HT-29 (cell line): ENCODE measurements around the gene KRT23. TPM values are rescaled to one million over a fixed set of nuclear protein-coding genes. Genes with fewer than 3 reads are reported as not detected.
A peak's percentile ranks its signal among the peaks of the same experiment; 100 is the strongest.

Experiments used
- DNase-seq: peaks from one replicate; pipeline ENCODE4 v3.0.0-alpha.2; 2015; ENCODE audit warnings: low spot score
- total RNA-seq: library from RNA; depleted of rRNA; stranded (reverse); fragments of >200 nt; shearing (Covaris generic); gene quantifications from 2 replicates; pipeline ENCODE4 v1.2.3, GENCODE V29; 2014

KRT23 gene
- total RNA-seq, 1 experiment from 2014 or later: 3.3 TPM

DNA sequence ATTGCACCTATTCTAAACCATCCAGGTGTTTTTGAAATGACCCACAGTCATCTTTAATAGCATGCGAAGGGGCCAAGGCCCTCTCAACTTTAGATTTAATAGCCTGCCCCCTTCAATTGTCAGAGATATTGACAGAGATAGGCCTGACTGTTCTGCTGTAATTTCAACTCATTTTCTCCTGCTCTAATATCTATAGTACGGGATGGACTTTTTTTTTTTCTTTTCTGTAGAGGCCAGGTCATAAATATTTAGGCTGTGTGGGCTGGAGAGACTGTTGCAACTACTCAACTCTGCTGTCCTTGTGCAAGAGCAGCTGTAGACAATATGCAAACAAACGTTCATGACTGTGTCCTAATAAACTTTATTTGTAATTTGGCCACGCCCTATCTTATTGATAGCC is 27.7 kb downstream of the KRT23 start:
- DNase-seq: no peak

DNA sequence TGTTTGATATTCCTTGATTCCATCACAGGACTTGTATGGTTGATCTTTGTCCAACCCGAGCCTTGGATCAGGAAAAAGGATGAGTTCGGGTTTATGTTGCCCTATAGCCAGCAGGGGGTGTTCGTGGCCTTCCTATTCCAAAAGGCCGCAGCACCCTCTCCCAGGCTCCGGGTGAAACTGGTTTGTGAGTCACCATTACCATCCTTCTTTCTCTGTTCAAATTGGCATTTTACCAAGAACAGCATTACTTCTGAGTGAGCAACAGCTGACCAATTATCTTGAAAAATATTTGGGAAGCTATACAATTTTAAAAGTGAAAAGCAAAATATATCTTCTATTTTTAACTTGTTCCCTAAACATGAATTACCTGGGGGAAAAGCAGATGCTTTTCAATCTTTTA is 28.1 kb downstream of the KRT23 start:
- peak; percentile 98 for DNase-seq

DNA sequence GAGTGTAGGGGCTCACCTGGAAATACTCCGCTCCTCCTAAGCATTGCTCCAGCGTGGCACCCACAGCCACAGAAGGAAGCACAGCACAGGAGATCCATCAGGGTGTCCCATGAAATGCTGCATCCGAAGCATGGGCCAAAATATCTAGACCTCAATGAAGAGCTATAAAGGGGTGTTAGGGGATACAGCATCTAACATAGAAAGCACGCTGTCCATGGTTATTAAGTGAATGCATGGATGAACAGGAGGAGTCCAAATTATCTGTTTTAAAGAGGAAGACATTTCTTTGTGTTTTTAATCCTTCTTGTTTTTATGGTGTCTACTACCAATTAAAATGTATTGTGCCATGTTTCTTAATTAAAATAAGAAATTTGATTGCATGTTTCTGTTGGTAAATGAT is 30.8 kb downstream of the KRT23 start:
- DNase-seq: no peak

DNA sequence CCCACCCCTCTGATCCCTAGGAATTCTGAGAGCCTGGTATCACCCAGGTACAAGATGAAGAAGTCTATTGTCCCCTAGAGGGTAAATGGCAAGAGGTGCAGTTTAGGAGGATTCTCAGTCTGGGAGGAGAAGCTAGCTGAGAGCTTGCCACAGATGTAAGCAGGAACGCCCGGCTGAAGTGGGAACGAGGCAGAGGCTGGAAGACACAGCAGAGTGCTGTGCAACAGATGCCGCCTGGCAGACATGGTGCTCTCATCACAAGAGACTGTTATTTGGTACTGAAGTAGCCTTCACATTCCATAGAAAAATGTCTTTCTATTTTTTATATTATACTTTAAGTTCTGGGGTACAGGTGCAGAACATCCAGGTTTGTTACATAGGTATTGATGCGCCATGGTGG is 32.1 kb downstream of the KRT23 start:
- peak; percentile 35 for DNase-seq

DNA sequence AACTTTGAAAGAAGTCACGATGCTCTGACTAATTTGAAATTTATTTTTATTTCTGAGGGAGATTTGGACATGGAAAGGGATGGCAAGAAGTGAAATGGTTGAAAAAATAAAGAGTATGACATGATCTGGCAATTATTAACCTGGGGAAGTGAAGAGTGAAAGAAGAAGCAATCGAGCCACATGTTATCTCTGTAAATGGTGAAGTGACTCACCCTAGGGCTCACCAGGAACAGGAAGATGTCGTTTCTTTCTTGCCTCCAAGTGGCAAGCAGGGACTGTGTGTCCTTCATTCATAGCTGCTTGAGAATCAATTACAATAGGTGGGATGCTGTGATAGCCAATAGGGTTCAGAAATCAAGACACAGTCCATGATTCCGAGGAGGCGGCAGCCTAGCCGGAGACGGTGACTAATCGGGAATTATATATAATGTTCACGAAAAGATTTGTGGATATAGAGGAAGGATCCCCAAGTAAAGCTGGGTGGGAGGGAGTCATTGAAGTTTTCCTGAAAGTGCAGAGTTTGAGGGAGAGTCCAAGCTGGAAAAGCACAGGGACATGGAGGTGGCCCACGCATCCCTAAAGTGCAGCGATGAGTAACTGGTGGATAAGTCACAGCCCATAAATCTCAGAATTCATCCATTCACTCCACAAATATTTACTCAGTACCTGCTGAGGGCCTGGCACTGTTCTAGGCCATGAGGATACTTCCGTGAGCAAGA is 34.2 kb downstream of the KRT23 start:
- DNase-seq: peak; percentile 88

DNA sequence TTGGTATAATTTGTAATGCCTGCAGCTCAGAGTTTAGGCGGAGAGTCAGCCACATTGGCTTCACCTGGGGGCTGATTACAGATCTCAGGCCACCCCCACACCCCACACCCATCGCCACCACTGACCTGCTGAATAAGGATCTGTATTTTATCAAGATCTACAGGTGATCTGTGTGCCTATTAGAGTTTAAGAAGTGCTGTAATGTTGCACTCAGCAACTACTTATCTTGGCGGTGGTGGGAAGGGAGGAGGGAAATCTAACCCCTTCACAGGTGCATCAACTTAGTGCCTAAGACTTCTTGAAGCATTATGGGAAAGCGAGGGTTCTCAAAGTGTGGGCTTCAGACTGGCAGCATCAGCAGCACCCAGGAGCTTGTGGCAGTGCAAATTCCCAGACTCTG is 34.9 kb downstream of the KRT23 start:
- DNase-seq: no peak

DNA sequence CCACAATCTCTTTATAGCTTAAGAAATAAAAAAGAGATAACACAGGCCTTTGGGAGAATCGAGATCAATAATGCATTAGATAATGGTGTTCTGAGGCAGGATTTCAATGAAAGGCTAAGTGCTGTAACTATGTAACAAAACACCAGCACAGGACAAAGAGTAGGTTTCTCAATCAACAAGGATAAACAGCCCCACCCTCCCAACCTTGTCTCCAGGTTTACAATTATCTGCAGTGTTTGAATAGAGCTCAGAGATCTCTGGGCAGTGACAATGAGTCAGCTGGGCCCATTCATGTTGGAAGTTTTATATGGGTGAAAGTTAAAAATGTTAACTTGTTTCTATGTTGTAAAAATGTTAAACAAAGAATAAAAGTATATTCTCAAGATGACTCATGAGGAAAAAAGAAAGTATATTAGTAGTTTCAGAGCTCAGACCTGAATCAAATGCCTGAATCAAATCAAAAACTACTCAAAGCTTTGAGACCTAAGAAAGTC is 35.4 kb downstream of the KRT23 start:
- peak; percentile 95 for DNase-seq

DNA sequence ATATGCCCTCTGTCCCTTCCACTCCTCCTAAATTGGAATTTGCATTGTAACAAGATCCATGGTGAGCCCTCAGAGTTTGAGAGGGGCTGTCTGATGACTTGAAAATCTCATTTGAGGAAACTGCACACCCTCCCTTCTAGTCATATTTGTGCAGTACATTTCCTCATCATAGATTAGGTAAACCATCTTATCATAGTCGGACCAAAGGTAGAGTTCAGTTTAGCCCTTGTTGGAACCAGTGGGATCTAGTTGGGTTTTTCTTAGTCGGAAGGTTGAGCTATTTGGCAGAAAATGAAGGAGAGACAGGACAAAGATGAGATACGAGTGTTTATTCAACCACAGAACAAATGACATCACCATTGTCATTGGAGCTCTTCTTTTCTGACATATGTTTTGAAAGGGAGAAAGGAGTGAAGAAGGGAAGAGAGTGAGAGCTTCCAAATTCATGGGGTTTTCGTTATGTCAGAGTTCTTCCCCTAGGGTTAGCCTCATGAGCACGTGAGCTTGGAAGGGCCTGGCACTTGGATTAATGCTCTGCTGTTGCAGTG is 36.6 kb downstream of the KRT23 start:
- DNase-seq: no peak

DNA sequence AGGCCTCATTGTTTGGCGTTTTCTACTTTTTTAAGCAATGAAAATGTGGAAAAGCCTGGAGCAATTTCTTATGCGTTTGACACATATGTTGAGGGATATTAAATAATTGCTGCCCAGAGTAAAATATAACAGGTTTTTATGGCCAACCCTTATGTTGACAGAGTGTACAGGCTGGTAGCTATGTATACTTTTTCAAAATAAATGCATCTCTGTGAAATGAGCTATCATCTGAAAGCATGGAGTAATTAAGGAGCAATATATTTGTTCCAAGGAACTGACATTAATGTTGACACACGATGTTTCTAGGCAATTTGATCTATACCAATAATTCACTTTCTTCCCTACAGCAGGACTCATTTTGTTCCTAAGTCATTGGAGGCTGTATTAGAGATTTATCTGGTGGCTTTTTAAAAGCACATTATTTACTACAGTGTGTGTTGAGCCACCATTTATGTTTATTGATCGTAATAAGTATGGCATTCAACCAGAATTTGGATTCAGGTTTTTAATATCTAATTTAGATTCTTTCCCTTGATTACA is 40.5 kb downstream of the KRT23 start:
- DNase-seq: no peak

DNA sequence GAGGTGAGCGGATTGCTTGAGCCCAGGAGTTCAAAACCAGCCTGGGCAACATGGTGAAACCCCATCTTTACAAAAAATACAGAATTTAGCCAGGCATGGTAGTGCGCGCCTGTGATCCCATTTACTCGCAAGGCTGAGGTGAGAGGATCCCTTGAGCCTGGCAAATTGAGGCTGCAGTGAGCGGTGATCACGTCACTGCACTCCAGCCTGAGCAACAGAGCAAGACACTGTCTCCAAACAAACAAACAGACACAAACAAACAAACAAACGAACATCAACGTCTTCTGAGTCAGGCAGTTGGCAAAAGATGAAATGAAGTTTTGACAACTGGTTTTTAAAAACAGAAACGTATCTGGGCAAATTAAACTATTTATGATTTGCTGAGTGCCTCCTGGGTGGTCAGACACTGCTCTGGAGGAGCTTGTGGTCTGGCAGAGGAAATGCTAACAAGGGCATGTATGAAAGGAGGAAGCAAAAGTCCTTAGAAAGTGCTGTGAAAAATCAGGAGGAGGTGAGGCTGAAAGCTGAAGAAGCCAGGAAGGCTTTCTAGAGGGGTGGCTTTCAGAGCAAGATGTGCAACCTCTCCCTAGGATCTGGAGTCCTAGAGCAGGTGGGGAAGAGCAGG is 42.2 kb downstream of the KRT23 start:
- DNase-seq: no peak

DNA sequence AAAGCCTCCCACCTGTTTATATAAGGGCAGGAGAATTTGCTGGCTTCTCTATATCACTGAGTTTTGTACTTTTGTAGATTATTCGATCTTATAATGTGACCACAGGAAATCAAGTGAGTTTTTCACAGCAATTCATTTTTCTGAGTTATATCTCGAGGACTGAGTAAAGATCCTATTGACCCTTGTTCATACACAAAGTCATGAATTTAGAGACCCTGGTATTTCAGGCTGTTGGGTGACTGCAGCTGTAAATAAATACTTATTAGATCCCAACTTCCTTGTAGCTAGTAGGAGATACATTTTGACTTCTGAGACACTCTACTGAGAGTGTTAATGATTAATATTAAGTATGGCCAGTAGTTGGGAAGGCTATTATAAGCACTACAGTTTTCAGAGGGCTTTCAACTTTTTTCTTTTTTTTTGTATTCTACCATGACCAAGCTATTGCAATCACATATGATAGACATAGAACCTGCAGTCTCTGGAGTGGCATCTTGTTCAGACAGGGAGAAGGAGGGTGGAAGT is 49.2 kb downstream of the KRT23 start:
- DNase-seq: peak; percentile 40

DNA sequence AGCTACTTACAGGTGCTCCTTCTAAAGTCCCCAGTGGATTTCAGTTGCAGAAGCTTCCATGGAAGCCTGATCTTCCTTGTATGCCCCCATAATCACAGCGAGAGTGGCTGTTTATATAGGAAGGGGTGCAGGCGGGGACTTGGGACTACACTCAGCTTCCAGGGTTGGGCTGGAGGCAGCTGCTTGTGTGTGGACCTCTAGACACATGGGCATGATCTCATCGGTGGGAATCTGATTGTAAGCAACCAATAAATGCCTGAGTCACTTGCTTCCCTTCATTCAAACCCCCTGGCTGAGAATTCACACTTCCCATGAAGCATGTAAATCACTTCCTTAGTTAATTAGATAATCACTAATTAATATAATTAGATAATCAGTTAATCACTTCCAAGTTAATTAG is 51.4 kb downstream of the KRT23 start:
- DNase-seq: peak; percentile 42

DNA sequence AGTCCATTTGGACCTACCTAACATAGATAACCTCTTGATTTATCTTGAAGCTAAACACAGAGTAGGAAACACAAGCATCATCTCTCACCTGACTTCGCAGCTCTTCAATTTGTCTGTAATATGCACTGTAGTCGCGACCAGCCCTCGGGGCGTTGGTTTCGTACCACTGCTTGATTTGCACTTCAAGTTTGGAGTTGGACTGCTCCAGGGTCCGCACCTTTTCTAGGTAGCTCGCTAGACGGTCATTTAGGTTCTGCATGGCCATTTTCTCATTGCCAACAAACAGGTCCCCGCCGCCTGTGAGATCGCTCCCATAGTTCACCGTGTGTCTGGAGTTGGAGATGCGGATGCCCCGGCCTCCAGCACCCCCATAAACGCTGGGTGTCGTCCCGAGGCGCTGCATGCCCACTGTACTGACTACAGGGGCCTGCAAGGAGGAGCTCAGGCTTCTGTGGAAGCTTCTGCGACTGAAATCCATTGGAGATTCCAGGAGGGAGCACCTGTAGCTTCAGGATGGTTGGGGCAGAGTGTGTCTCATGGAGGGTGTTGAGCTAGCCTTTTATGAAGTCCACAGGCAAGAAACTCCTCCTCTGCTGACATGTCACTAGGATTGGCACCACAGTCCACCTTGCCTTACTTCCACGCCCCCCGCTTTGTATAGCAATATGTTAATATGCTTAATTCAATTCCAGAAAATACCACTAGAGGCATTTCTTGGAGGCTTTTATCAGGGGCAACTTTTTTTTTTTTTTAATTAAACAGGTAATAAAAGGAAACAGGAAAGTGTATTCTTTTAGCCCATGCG is 52.5 kb downstream of the KRT23 start, which contains the start of gene KRT20:
TSS of gene KRT20 (minus strand) at position 535 of the 805 bp plus-strand sequence. CDS start at position 478, 57 bp downstream.
- peak; percentile 96 for DNase-seq

DNA sequence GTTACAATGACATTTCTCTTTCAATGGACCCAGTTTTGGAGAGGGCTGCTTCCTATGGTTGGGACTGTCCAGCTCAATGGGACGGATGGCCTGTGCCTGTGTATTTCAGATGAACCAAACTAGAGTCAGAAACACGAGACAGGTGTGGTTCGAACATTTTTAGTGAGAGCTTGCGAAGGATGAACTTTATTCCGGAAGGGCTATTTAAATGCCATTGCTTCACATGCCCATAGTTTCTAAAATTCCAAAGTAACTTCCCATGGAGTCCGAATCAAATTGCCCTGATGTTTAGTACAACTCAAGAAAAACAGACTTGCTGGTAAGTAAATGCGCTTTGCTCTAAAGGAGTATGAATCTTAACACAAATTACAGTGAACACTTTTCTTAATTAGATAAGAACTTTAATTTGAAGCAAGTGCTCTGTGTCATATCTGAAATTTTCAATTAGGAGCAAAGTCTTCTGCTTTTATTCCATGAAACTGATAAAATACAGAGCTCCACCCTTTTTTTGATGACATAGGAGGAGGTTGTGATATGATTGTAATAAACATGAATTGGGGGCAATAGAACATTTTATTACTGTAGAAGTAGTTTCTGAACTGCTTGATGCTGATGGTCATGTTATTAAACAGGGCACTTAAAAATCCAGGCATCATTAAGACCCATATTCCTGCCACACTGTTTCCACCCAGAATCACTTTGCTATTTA is 53.7 kb downstream of the KRT23 start:
- no peak for DNase-seq

DNA sequence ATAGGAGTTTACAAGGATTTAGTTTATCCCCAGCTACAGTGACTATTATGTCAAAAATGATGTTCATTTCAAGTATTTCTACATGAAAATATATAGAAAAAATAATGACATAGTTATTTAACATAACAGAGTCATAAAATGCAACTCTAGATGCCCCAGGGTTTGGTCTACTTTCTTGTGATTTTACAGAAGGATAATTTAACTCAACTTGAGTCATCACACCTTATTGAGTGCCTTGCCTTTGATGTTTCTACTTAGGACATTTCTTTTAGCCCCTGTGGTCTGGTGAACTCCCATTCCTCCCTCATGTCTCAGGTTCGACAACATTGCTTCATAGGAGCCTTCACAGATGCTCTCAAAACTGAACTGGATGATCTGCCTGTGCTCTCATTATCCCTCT is 54.4 kb downstream of the KRT23 start:
- no peak for DNase-seq

DNA sequence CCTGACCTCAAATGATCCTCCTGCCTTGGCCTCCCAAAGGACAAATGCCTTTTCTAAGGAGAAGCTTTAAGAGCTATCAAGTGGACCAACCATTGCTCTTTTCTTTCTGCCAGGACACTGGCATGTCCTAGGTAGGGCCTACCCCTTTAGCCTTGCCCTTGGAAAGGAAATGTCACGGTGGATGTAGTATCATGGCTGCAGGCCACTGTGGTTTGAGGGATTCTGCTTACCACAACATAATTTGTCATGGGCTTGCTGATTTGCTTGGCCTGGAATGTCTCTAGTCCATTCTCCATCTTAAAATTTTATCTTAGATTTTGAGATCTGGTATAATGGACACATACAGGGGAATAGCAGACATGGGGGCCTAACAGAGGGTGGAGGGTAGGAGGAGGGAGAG is 58.4 kb downstream of the KRT23 start:
- DNase-seq: no peak

DNA sequence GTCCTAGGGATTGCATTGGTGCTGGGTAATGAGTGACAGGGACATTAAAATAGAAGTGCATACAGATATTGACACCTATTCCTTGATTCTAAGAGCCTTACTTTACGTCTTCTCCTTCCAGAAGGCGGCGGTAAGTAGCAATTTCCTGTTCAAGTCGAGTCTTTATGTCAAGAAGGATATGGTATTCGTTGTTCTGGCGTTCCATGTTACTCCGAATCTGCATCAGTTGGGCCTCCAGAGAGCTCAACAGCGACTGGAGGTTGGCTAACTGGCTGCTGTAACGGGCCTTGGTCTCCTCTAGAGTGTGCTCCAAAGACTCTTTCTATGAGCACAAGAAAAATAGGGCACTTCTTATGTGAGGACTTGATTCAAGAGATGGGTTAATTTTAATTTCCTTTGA is 59.4 kb downstream of the KRT23 start:
- DNase-seq: no peak

DNA sequence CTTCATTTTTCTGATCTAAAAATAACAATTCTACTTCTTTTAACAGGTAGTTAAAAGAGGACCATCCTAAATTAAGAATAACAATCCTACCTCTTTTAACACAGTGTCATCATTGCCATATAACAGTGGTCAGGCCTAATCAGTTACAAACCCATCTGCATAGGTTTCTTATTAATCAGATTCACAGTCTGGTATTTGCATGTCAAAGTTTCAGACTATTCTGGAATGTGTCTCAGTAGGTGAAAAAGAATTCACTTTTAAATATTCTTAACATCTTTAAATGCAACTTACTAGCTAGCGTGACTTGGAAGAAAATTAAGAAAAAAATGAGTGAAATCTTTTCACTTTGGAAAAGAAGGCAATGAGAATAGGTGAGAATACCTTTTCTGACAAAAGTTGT is 63.6 kb downstream of the KRT23 start:
- DNase-seq: no peak

DNA sequence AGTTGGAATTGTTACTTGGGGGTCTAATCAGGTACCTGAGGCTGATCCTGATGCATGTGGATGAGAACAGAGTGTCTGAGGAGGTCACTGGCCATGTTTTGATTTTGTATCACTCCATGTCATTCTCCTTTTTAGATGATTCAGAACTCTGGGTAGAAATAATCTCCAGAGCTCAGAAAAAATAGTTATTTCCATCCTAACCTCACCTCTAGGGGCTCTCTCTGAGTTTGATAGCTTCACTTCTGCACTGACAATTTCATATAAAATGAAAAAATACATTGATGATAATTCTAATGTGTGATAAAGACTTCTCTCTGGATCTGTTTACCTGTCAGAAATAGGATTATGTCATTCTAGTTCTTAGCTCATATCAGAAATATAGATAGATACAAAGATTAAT is 64.2 kb downstream of the KRT23 start:
- DNase-seq: no peak
